ENCODE measurements around the gene GCNT1.

The GCNT1 gene

DNA sequence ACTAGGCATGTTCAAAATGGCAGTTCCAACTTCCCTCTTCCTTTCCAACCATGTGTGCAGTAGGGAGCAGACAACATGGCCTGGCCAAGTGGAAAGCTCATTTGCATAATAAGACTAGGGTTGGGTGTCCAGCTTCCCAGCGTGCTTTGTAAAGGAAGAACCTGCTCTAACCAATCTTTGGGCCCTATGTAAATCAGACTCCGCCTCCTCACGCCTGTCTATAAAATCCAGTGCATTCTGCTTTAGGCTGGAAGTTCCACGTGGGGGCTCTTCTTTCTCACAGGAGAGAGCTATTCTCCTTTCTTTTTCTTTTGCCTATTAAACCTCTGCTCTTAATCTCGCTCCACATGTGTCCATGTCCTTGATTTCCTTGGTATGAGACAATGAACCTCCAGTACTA lies 83.4 kb downstream of the GCNT1 start:
- peak; percentile 43 for DNase-seq

DNA sequence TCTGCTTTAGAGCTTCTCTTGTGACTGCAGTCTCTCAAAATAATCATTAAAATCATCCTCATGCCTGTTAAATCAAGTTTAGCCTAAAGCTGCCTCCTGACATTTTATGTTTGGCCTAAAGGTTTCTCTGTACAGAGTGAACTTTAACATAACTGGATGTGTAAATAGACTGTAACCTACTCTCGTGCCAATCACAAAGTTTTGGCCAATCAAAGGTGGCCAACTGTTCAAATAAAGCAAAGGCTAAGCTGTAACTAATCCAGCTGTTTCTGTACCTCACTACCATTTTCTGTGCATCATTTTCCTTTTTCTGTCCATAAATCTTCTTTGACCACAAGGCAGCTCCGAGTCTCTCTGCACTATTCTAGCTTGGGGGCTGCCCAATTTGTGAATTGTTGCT lies 86.2 kb downstream of the GCNT1 start:
- DNase-seq: no peak

DNA sequence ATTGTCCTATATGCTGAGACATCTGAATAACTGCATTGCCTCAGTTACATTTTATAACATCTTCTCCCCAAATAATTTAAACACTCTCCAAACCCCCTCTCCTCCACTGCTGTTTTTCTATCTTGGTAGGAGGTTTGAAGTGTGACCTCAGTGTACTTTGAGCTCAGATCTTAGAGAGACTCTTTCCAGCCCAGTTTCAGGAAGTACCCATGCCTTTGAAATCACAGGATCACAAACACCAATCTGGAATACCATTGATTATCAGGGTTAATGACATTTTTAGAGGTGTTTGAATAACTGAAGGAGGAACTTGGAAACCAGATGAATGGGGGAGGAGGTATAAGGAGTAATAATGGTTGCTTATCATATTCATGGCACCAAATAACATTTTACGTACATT lies 93.2 kb downstream of the GCNT1 start:
- DNase-seq: no peak

- DNase-seq: no peak
These were observed 93.9 kb downstream of the GCNT1 start for GRCh38 chr9:76552751-76553455.

- no peak for DNase-seq
These were observed 94.7 kb downstream of the GCNT1 start for GRCh38 chr9:76553680-76554079.

Measured in NCI-H2029 (cell line).